IPS-20b (cell line): ENCODE results near the gene PTPN2.

Source experiments
- H3K27ac ChIP-seq: one replicate; pipeline ENCODE4 v1.5.1; 2013; ENCODE audit warnings: low read length
- H3K27me3 ChIP-seq: 2 replicates; pipeline ENCODE4 v1.6.1; 2013; ENCODE audit warnings: mild to moderate bottlenecking, low read length, inconsistent platforms; ENCODE audit not compliant: insufficient read depth
- H3K36me3 ChIP-seq: 2 replicates; pipeline ENCODE4 v1.6.1; 2013; ENCODE audit warnings: low read depth, mild to moderate bottlenecking, inconsistent platforms, low read length, moderate library complexity; ENCODE audit not compliant: insufficient read depth
- H3K4me1 ChIP-seq: 2 replicates; pipeline ENCODE4 v1.6.1; 2013; ENCODE audit warnings: mild to moderate bottlenecking, control low read depth, inconsistent platforms, low read length, moderate library complexity; ENCODE audit not compliant: insufficient read depth
- H3K4me3 ChIP-seq: 2 replicates; pipeline ENCODE4 v1.5.1; 2013; ENCODE audit warnings: mild to moderate bottlenecking, low read length, inconsistent platforms
- H3K9ac ChIP-seq: 2 replicates; pipeline ENCODE4 v1.6.1; 2013; ENCODE audit warnings: low read depth, mild to moderate bottlenecking, inconsistent platforms, low read length, moderate library complexity
- H3K9me3 ChIP-seq: 2 replicates; pipeline ENCODE4 v1.6.1; 2013; ENCODE audit warnings: mild to moderate bottlenecking, low read depth, low read length, inconsistent platforms; ENCODE audit not compliant: insufficient read depth

PTPN2 gene

GRCh38 chr18:12872408-12872807, 11.6 kb downstream of the PTPN2 start:
- no peaks in the 10 kb centered on the region for H3K36me3 ChIP-seq
- H3K27ac ChIP-seq: no peak overlapping the region
- no peak overlapping the region for H3K4me3 ChIP-seq
- no peaks in the 10 kb centered on the region for H3K27me3 ChIP-seq
- H3K9me3 ChIP-seq: no peaks in the 10 kb centered on the region
- H3K4me1 ChIP-seq: no peaks in the 10 kb centered on the region
- H3K9ac ChIP-seq: no peak overlapping the region

- Histone ChIP-seq H3K9ac (no peak overlapping the region), H3K27me3 (no peaks in the 10 kb centered on the region), H3K27ac (no peak overlapping the region), H3K4me3 (no peak overlapping the region), H3K9me3 (no peaks in the 10 kb centered on the region), H3K36me3 (no peaks in the 10 kb centered on the region), H3K4me1 (no peaks in the 10 kb centered on the region)
These were observed 15.5 kb downstream of the PTPN2 start for GRCh38 chr18:12868576-12868975.

- peaks cover 5% of the 10 kb centered on the region; the same call in 1 of the 2 replicates for H3K4me1 ChIP-seq
- H3K9me3 ChIP-seq: no peaks in the 10 kb centered on the region
- no peaks in the 10 kb centered on the region for H3K36me3 ChIP-seq
- no peaks in the 10 kb centered on the region for H3K27me3 ChIP-seq
- no peak overlapping the region for H3K9ac ChIP-seq
- H3K27ac ChIP-seq: no peak overlapping the region
- H3K4me3 ChIP-seq: no peak overlapping the region
These were observed 16.5 kb downstream of the PTPN2 start for GRCh38 chr18:12867441-12868123.

- Histone ChIP-seq H3K27ac (no peak overlapping the region), H3K27me3 (no peaks in the 10 kb centered on the region), H3K4me1 (peaks cover 15% of the 10 kb centered on the region), H3K9ac (no peak overlapping the region), H3K36me3 (no peaks in the 10 kb centered on the region), H3K9me3 (no peaks in the 10 kb centered on the region), H3K4me3 (no peak overlapping the region)
These were observed 20.3 kb downstream of the PTPN2 start for GRCh38 chr18:12863687-12864216.

- H3K9ac ChIP-seq: peak overlapping the region; percentile 28; the same call in 1 of the 2 replicates
- peak overlapping the region; percentile 41; the same call in 1 of the 2 replicates for H3K4me3 ChIP-seq
- H3K36me3 ChIP-seq: no peaks in the 10 kb centered on the region
- no peaks in the 10 kb centered on the region for H3K27me3 ChIP-seq
- no peak overlapping the region for H3K27ac ChIP-seq
- peaks cover 15% of the 10 kb centered on the region for H3K4me1 ChIP-seq
- H3K9me3 ChIP-seq: no peaks in the 10 kb centered on the region
These were observed 21.1 kb downstream of the PTPN2 start for GRCh38 chr18:12862874-12863482.

- H3K36me3 ChIP-seq: peaks cover 2% of the 10 kb centered on the region; the same call in 1 of the 2 replicates
- H3K4me1 ChIP-seq: peaks cover 15% of the 10 kb centered on the region
These were observed 21.6 kb downstream of the PTPN2 start for GRCh38 chr18:12862467-12862866.

GRCh38 chr18:12861637-12862036, 22.4 kb downstream of the PTPN2 start:
- no peaks in the 10 kb centered on the region for H3K27me3 ChIP-seq
- H3K9ac ChIP-seq: peak overlapping the region; percentile 39; the same call in 1 of the 2 replicates
- H3K4me3 ChIP-seq: no peak overlapping the region
- peaks cover 15% of the 10 kb centered on the region for H3K4me1 ChIP-seq
- no peaks in the 10 kb centered on the region for H3K9me3 ChIP-seq
- peaks cover 8% of the 10 kb centered on the region for H3K36me3 ChIP-seq
- H3K27ac ChIP-seq: peak overlapping the region; percentile 36

More at GRCh38 chr18:12862467-12862866, 21.6 kb downstream of the PTPN2 start:
- H3K9me3 ChIP-seq: no peaks in the 10 kb centered on the region
- peak overlapping the region; percentile 41; the same call in 1 of the 2 replicates for H3K4me3 ChIP-seq
- H3K27ac ChIP-seq: no peak overlapping the region
- H3K27me3 ChIP-seq: no peaks in the 10 kb centered on the region
- peak overlapping the region; percentile 35; the same call in 1 of the 2 replicates for H3K9ac ChIP-seq

GRCh38 chr18:12860530-12860929, 23.5 kb downstream of the PTPN2 start:
- Histone ChIP-seq H3K4me1 (peaks cover 15% of the 10 kb centered on the region), H3K9me3 (no peaks in the 10 kb centered on the region), H3K9ac (no peak overlapping the region), H3K4me3 (no peak overlapping the region), H3K27ac (no peak overlapping the region), H3K27me3 (no peaks in the 10 kb centered on the region), H3K36me3 (peaks cover 12% of the 10 kb centered on the region)

GRCh38 chr18:12858991-12859390, 25.0 kb downstream of the PTPN2 start:
- no peak overlapping the region for H3K27ac ChIP-seq
- H3K9me3 ChIP-seq: no peaks in the 10 kb centered on the region
- no peaks in the 10 kb centered on the region for H3K27me3 ChIP-seq
- H3K36me3 ChIP-seq: peaks cover 12% of the 10 kb centered on the region
- H3K9ac ChIP-seq: no peak overlapping the region
- H3K4me3 ChIP-seq: no peak overlapping the region
- peaks cover 15% of the 10 kb centered on the region for H3K4me1 ChIP-seq

GRCh38 chr18:12857991-12858544, 26.0 kb downstream of the PTPN2 start:
- H3K4me1 ChIP-seq: peaks cover 15% of the 10 kb centered on the region
- H3K27me3 ChIP-seq: no peaks in the 10 kb centered on the region
- no peak overlapping the region for H3K4me3 ChIP-seq
- no peak overlapping the region for H3K9ac ChIP-seq
- H3K36me3 ChIP-seq: peaks cover 12% of the 10 kb centered on the region
- no peak overlapping the region for H3K27ac ChIP-seq
- no peaks in the 10 kb centered on the region for H3K9me3 ChIP-seq

- H3K4me1 ChIP-seq: peaks cover 9% of the 10 kb centered on the region
- H3K4me3 ChIP-seq: no peak overlapping the region
- peaks cover 12% of the 10 kb centered on the region for H3K36me3 ChIP-seq
- no peak overlapping the region for H3K27ac ChIP-seq
- H3K27me3 ChIP-seq: no peaks in the 10 kb centered on the region
- no peaks in the 10 kb centered on the region for H3K9me3 ChIP-seq
- no peak overlapping the region for H3K9ac ChIP-seq
These were observed 26.7 kb downstream of the PTPN2 start for GRCh38 chr18:12857215-12857905.
